Prostate gland (tissue), 2 donors: ENCODE results near the gene DDX23. TPM values are rescaled to one million over a fixed set of nuclear protein-coding genes. Genes with fewer than 3 reads are reported as not detected.
"Not testable (repeated sequence)": the region's sequence is repeated elsewhere in the genome, so short reads cannot be mapped to it uniquely, and the experiment has no call there.

Experiments used
- DNase-seq: peaks from one replicate; pipeline ENCODE4 v3.0.0-alpha.2; 2019; ENCODE audit warnings: low spot score
- H3K27ac ChIP-seq, 2 donors: fragments of 200-600 bp; sonication (generic); 2 replicates each; pipeline ENCODE4 v1.5.1; 2017 to 2019
- H3K27me3 ChIP-seq: fragments of 200-600 bp; sonication (generic); replicated peaks from 2 replicates; pipeline ENCODE4 v1.5.1; 2019; ENCODE audit not compliant: insufficient read depth
- H3K36me3 ChIP-seq, 2 donors: fragments of 200-600 bp; sonication (generic); 1 replicate in 1 of 2; 2 replicates in 1 of 2; pipeline versions ENCODE4 v1.5.1 to v1.8.1; 2017 to 2019
- H3K4me1 ChIP-seq: fragments of 200-600 bp; sonication (generic); replicated peaks from 2 replicates; pipeline ENCODE4 v1.5.1; 2019
- H3K4me3 ChIP-seq, 2 donors: fragments of 200-600 bp; sonication (generic); 2 replicates each; pipeline ENCODE4 v1.5.1; 2017 to 2019
- H3K9me3 ChIP-seq: fragments of 200-600 bp; sonication (generic); 2 replicates; pipeline ENCODE4 v1.5.1; 2017
- POLR2A ChIP-seq: fragments of 450-650 bp; IDR thresholded peaks from one replicate; pipeline ENCODE4 v1.6.1; 2016; ENCODE audit warnings: antibody characterized with exemption, mild to moderate bottlenecking
- POLR2AphosphoS5 ChIP-seq: sonication (generic); formaldehyde crosslinking; IDR thresholded peaks from one replicate; pipeline ENCODE4 v1.6.1; 2017; ENCODE audit warnings: antibody characterized with exemption
- WGBS: methylation state at CpG from one replicate; pipeline ENCODE4 v1.1.5; 2018; 5-methylcytosine and 5-hydroxymethylcytosine counted together
- intact Hi-C: fragments of 100-400 bp; cut with DNase I; formaldehyde crosslinking; loops from one replicate; pipeline ENCODE4 v1.14.2; 2022
- total RNA-seq, 2 donors: library from RNA; depleted of rRNA; stranded (reverse); fragments of >200 nt; gene quantifications; one replicate each; pipeline ENCODE4 v1.1.0, GENCODE V29; 2016
- TF ChIP-seq, protein P1 (sequence below), 4 experiments: fragments of 200-600 bp in 2 of 4; fragments of 450-650 bp in 2 of 4; sonication (generic) in 2 of 4; IDR thresholded peaks; 1 replicate in 3 of 4; 2 replicates in 1 of 4; pipeline ENCODE4 v1.5.1; 2016 to 2019; ENCODE audit warnings: antibody characterized with exemption in 4 of 4, mild to moderate bottlenecking in 2 of 4, moderate library complexity in 2 of 4

The DDX23 gene
- total RNA-seq, 2 donors from 2014 or later: 71.0 to 87.2 TPM

DNA sequence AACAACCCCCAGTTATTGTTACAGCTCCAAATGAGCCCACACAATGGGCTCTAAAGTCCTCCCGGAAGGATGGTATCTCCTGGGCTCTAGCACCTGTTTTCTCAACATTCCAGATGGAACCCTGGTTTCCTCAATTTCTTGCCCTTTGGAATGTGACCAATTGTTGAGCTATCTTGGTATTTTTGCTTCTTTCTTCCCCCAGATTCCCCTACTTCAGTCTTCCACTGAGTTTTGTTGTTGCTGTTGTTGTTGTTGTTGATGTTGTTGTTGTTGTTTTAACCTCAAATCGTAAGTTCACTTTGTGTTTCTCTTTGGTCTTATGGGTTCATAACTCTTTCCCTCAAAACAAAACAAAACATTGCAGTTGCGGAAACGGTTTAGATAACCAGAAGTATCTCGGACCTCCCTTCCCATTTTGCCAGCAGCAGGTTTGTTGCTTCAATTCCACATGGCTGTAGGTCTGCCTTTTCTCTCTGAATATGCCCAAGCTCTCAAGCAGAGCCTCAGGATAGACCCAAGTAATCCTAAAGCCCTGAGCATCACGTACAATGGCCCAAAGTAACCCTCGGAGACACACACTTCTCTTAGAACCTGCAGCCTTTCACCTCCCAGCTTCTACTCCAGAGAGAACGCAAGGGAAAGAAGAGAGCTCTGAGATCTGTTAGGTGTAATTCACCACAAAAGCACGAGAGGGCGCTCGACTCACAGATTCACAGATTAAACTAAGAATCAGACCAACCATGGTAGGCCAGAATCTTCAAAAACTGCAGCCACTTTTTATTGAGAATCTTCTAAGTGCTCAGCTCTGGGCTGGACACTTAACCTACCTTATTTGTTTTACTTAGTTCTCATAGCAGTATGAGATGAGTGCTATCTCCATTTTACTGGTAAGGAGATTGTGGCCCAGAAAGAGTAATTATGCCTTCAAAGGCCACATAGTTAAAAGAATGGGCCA is 1.0 kb upstream of the DDX23 start:
- TF ChIP-seq POLR2AphosphoS5 (peak; percentile 78), POLR2A (no peak)
- TF ChIP-seq, protein P1, sequence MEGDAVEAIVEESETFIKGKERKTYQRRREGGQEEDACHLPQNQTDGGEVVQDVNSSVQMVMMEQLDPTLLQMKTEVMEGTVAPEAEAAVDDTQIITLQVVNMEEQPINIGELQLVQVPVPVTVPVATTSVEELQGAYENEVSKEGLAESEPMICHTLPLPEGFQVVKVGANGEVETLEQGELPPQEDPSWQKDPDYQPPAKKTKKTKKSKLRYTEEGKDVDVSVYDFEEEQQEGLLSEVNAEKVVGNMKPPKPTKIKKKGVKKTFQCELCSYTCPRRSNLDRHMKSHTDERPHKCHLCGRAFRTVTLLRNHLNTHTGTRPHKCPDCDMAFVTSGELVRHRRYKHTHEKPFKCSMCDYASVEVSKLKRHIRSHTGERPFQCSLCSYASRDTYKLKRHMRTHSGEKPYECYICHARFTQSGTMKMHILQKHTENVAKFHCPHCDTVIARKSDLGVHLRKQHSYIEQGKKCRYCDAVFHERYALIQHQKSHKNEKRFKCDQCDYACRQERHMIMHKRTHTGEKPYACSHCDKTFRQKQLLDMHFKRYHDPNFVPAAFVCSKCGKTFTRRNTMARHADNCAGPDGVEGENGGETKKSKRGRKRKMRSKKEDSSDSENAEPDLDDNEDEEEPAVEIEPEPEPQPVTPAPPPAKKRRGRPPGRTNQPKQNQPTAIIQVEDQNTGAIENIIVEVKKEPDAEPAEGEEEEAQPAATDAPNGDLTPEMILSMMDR (IDR thresholded peaks at IDR 0.05): peak; percentile 81 to 95 (median 92)
- DNase-seq: peak; percentile 91
- Histone ChIP-seq H3K36me3 (no peaks in the 10 kb centered on the region), H3K27me3 (no peaks in the 10 kb centered on the region), H3K4me3 (peak overlapping the region; percentile 73 to 92), H3K9me3 (no peaks in the 10 kb centered on the region), H3K4me1 (peaks cover 3% of the 10 kb centered on the region), H3K27ac (peak overlapping the region; percentile 64 to 74)
- WGBS: 1% methylated on average over 11 of the region's 11 CpGs
- intact Hi-C loops: loop anchor here (1.0 to 10.0 kb wide), 3 partner anchors 37 to 144 kb away; partner anchors contain the start of gene DDN

DNA sequence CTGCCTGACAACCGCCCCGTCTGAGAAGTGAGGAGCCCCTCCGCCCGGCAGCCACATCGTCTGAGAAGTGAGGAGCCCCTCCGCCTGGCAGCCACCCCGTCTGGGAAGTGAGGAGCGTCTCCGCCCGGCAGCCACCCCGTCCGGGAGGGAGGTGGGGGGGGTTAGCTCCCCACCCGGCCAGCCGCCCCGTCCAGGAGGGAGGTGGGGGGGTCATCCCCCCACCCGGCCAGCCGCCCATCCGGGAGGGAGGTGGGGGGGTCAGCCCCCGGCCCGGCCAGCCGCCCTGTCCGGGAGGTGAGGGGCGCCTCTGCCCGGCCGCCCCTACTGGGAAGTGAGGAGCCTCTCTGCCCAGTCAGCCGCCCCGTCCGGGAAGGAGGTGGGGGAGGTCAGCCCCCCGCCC is 9.9 kb downstream of the DDX23 start:
- H3K27ac ChIP-seq, H3K9me3 ChIP-seq, H3K27me3 ChIP-seq, H3K4me3 ChIP-seq, DNase-seq, intact Hi-C loops, H3K4me1 ChIP-seq: not testable (repeated sequence)
- H3K36me3 ChIP-seq: peaks cover 21 to 44% of the 10 kb centered on the region in 2 donors
- no CpG with 5 or more reads among the region's 29 CpGs for WGBS

GRCh38 chr12:48838048-48838447 is 13.9 kb downstream of the DDX23 start:
- intact Hi-C loops: no loop called here
- TF ChIP-seq POLR2A (no peak), POLR2AphosphoS5 (no peak)
- TF ChIP-seq, protein P1 (IDR thresholded peaks at IDR 0.05): no peak
- Histone ChIP-seq H3K9me3 (no peaks in the 10 kb centered on the region), H3K36me3 (peaks cover 33 to 52% of the 10 kb centered on the region in 2 donors), H3K27me3 (no peaks in the 10 kb centered on the region), H3K4me1 (no peaks in the 10 kb centered on the region), H3K4me3 (no peak overlapping the region), H3K27ac (no peak overlapping the region)
- 79% methylated on average over 4 of the region's 4 CpGs for WGBS
- no peak for DNase-seq

DNA sequence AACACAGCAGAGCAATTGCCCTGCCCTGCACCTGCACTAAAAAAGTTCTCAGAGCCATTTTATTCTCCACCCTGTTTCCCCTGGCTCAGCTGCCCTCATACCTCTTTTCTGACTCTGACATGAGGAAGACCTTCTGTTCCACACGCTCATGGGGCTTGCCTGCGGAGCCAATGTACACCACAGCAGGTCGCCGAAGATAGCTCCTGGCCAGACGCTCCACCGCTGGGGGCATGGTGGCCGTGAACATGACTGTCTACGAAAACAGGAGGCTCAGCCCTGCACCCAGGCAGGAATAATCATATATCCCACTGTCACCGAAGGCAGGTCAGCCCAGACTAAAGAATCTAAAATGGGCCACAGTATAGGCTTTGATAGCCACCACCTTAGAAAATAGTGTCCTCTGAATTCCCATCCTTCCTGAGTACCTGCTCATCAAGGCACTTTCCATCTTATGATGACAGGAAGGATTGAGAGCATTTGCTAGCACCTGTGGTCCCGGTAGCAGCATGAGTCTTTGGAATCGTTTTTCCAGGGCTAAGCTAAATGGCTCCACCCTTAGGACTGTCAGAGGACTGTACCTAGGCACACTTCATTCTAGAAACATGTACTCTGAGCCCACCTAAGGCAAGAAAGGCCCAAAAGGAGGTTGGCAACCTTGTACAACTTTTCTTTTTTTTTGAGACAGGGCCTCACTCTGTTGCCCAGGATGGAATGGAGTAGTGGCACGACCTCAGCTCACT is 19.5 kb downstream of the DDX23 start:
- H3K36me3 ChIP-seq: peaks cover 38 to 63% of the 10 kb centered on the region in 2 donors
- 85% methylated on average over 12 of the region's 12 CpGs for WGBS

GRCh38 chr12:48831257-48831656 is 20.7 kb downstream of the DDX23 start:
- Histone ChIP-seq H3K27ac (no peak overlapping the region), H3K9me3 (no peaks in the 10 kb centered on the region), H3K4me1 (no peaks in the 10 kb centered on the region), H3K36me3 (peaks cover 27 to 51% of the 10 kb centered on the region in 2 donors), H3K27me3 (no peaks in the 10 kb centered on the region), H3K4me3 (no peak overlapping the region)
- intact Hi-C loops: no loop called here
- 88% methylated on average over 6 of the region's 6 CpGs for WGBS
- DNase-seq: no peak
- TF ChIP-seq POLR2A (no peak), POLR2AphosphoS5 (no peak)
- TF ChIP-seq, protein P1 (IDR thresholded peaks at IDR 0.05): no peak

More for the DNA sequence above, 19.5 kb downstream of the DDX23 start:
- Histone ChIP-seq H3K4me1 (no peaks in the 10 kb centered on the region), H3K27me3 (no peaks in the 10 kb centered on the region), H3K4me3 (no peak overlapping the region), H3K27ac (no peak overlapping the region), H3K9me3 (no peaks in the 10 kb centered on the region)
- intact Hi-C loops: no loop called here
- TF ChIP-seq POLR2A: no peak
- TF ChIP-seq, protein P1 (IDR thresholded peaks at IDR 0.05): no peak
- TF ChIP-seq POLR2AphosphoS5: no peak
- DNase-seq: no peak
